ENCODE results near the gene SYNGR3.
A peak's percentile ranks its signal among the peaks of the same experiment; 100 is the strongest.
"Not testable (repeated sequence)": the region's sequence is repeated elsewhere in the genome, so short reads cannot be mapped to it uniquely, and the experiment has no call there.

The SYNGR3 gene

DNA sequence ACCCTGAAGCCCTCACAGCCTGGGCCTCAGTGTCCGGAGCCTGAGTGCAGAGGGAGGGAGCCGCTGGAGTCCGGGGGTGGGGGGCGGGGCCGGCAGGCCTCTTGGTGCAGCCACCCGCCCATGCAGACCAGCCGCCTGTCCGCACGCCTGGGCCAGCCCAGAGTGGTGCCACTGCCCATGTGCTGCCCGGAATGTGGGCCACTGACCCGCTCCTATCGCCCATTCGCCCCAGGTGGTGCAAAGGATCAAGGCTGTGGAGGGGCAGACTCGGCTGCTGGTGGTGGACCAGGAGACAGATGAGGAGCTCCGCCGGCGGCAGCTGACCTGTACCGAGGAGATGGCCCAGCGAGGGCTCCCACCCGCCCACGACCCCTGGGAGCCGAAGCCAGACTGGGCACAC is 39.6 kb downstream of the SYNGR3 start:
- no peak for DNase-seq (ENCODE audit: low spot score)

DNA sequence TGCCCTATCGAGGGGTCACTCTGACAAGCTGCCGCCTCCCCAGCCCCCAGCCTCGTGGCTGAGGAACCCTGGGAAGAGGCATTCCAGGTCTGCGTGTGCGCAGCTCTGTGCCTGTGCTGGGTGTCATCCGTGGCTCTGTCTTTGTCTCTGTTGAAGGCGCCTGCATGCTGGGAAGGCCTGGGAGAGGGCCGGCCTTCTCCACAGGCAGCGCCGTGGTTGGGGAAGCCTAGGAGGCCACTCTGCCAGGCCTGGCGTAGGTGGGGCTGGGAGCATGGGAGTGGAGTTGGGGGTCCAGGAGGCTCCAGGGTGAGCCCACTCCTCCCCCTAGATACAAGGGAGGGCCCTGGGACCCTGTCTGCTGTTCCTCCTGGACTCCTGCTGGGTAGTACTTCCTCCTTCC is 40.3 kb downstream of the SYNGR3 start:
- no peak for DNase-seq (ENCODE audit: low spot score)

DNA sequence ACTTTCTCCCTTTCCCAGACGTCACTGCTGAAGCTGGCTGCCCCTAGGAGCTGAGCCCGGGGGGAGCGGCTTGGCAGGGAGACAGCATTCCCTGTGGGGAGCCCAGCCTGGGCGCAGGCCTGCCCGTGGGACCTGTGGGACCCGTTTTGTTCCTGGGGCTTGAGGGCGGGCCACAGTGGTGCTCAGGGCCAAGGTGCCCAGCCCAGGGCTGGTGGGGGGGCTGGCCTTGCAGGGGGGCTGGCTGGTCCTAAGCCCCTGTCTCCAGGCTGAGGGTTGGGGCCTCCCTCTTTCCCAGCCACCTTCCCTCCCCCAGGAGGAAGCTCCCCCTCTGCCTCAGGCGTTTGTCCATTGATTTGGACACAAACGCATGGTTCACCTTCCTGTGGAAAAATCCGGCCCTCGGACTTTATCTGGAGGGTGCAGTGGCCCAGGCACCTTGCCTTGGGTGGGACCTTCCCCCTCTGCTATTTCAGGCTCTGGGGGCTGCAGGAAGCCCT is 41.4 kb downstream of the SYNGR3 start:
- DNase-seq (ENCODE audit: low spot score) = no peak

DNA sequence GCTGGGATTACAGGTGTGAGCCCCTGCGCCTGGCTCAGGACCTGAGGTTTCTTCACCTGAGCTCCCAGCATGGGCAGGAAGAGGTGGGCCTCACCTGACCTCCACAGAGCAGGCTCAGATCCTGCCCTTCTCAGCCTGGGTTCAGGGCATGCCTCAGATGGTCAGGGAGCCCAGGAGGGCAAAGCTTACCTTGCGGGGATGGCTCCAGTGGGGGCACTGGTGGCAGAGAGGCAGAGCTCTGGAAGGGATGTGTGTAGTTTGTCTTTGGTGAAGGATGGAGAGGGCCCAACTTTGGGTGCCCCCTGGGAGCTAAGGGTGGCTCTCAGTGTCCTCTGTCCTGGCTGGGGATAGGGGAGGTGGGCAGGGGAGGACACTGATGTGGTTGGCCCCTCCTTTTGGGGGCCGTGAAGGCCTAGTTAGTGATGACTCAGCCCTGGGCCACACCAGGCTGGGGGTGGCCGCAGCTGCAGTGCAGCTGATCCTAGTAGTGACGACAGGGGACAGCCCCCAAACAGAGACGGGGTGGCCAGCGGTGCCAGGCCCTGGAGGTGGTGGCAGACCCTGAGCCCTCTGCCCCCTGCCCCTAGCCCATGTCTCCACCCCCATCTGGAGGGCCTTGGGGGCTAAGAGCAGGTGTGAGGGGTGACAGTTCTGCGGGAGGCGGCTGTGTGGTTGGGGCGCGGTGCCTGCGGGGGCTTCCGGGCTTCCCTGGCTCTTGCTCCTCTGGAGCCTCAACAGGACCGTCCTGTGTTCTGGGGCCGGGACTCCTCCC is 42.7 kb downstream of the SYNGR3 start:
- peak; percentile 65 for DNase-seq (ENCODE audit: low spot score)

DNA sequence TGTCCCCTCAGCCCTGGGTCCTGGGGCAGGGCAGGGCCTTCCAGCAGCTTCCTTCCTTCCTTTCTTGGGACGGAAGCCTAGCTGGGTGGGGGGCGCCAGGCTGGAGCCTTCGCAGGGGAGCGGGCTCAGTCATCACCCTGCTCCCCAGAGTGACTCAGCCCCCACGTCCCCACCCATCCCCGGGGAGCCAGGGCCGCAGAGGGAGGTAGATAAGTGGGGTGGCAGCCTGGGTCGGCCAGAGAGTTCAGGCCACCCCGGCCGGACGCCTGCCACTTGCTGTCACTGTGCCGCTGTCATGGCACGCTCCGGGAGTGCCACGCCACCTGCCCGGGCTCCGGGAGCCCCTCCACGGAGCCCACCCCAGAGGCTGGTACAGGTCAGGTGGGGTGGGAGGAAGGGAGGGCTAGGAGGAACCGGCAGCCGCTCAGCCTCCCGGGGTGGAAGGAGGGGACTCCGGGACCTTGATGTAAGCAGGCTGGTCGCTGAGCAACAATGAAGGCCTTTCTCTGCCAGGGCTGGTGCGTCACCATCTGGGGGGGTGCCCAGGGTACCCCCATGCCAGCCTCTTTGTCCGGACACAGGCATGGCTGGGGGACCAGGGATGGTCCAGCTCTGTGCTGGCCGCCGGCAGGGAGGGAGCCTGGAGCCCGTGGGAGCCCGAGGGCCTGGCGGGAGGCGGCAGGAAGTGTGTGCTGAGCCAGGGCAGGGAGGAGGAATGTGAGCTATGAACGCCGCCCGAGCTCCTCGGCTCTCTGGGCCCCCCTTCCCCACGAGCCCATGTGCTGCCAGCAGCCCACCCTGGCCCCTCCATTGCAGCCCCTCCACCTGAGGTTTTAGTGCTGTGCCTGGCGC is 43.5 kb downstream of the SYNGR3 start:
- DNase-seq (ENCODE audit: low spot score) = peak; percentile 94

DNA sequence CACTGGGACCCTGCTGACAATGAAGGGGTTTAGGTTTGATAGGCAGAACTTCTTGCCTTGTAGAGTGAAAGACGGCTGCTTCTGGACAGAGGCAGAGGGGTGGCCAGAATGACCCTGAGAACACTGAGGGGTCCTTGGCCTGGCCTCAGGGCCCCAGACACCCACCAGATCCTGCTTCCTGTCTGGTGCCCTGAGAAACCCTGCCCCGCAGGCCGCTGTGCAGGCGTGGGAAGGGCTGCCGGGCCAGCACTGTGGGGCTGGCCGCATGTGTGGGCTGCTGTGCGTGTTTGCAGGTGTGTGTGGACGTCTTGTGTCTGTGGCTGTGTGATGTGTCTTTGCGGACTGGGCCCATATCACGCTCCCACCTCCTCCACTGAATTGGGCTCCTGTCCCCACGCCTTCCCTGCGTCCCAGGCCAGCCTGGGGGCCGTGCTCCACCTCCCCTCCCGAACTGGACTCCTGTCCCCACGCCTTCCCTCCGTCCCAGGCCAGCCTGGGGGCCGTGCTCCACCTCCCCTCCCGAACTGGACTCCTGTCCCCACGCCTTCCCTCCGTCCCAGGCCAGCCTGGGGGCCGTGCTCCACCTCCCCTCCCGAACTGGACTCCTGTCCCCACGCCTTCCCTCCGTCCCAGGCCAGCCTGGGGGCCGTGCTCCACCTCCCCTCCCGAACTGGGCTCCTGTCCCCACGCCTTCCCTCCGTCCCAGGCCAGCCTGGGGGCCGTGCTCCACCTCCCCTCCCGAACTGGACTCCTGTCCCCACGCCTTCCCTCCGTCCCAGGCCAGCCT is 44.3 kb downstream of the SYNGR3 start:
- DNase-seq (ENCODE audit: low spot score) = not testable (repeated sequence)

DNA sequence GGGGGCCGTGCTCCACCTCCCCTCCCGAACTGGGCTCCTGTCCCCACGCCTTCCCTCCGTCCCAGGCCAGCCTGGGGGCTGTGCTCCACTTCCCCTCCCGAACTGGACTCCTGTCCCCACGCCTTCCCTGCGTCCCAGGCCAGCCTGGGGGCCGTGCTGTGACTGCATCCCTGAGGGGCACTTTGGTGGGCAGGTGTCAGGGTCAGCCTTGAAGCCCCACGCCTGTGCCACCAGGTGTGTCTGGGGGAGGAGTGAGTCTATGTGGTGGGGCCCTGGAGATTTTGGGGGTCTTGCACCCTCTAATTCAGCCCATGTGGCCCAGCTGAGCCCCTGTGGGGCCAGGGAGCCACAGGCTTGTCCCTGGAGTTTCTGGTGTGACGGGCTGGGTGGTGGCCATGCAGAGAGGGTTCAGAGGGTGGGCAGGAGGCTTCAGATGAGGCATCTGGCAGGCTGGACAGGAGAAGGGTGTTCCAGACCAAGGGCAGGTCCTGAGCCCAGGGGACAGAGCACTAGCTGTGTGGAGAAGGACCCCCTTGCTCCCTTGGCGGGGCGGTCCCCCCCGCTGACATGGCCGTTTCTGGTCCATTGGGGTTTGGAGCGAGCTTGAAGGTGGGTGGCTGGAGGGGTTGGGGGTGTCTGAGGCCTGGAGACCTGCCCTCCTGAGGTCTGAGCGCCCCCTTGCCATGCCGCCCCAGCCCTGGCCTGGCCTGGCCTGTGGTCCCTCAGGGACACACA is 45.1 kb downstream of the SYNGR3 start:
- DNase-seq (ENCODE audit: low spot score) = no peak

DNA sequence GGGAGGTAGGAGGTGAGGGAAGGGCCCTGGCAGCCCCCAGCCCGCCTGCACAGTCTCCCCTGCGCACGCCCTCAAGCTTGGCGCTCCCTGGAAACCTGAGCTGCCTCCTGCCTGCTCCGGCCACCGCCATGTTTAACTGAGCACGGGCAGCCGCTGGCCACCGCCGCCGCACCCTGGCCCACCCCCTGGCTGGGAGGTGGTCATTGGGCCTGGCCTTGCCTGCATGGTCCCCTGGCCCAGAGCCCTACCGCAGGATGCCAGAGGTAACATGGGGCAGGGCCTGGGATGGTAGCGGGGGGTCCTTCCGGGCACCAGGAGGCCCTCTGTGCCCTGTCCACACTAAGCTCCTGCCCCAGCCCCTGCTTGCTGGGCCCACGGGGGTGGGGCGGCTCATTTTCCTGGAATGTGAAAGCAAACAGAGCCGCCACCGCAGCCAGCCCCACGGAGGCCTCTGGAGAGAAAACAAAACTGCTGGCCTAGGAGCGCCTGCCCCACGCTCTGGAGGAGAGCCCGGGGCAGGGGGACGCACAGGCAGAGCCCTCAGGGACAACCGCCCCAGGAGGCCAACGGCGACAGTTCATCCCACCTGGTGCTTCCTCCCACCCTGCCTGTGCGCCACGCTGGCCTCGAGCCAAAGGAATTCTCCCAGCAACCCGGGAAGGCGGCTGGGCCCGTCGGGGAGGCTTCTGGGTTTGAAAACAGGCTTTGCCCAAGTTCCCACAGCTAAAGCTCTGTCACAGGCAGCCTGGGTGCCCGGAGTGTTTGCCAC is 45.8 kb downstream of the SYNGR3 start:
- no peak for DNase-seq (ENCODE audit: low spot score)

DNA sequence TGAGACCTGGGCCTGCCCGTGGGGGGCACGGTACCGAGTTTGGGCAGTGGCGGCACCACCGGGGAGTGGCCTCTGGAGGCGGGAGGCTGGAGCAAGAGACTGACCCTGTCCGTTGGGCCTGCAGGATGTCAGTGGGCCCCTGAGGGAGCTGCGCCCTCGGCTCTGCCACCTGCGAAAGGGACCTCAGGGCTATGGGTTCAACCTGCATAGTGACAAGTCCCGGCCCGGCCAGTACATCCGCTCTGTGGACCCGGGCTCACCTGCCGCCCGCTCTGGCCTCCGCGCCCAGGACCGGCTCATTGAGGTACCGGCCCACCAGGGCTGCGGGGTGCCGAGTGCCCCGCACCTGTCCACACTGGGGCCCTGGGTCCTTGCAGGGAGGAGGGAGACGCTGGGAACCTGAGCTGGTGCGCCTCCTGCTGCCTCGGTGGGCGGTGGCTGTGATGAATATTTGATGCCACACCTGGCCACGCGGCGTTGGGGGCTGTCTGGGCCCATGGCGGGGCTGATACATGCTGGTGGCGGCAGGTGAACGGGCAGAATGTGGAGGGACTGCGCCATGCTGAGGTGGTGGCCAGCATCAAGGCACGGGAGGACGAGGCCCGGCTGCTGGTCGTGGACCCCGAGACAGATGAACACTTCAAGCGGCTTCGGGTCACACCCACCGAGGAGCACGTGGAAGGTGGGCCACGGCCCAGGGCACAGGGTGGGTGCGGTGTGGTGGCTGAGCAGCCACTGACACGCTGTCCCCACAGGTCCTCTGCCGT is 46.6 kb downstream of the SYNGR3 start:
- no peak for DNase-seq (ENCODE audit: low spot score)

DNA sequence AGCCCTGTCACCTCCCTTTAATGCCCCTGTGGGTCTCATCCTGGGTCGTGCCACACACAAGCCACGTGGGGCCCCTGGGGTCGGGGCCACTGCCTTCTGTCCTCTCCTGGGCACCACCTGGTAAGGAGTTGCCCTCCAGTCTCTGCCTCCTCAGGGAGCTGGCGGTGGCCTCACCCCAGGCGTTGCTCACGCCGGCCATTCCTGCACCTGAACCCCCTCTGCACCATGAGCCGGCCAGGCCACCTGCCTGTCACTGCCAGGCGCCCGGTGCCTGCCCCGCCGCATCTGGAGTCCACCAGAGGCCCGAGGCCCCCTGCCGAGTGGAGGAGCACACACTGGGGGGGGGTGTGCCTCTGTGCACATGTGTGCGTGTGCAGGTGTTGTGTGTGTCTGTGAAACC is 47.3 kb downstream of the SYNGR3 start:
- no peak for DNase-seq (ENCODE audit: low spot score)

DNA sequence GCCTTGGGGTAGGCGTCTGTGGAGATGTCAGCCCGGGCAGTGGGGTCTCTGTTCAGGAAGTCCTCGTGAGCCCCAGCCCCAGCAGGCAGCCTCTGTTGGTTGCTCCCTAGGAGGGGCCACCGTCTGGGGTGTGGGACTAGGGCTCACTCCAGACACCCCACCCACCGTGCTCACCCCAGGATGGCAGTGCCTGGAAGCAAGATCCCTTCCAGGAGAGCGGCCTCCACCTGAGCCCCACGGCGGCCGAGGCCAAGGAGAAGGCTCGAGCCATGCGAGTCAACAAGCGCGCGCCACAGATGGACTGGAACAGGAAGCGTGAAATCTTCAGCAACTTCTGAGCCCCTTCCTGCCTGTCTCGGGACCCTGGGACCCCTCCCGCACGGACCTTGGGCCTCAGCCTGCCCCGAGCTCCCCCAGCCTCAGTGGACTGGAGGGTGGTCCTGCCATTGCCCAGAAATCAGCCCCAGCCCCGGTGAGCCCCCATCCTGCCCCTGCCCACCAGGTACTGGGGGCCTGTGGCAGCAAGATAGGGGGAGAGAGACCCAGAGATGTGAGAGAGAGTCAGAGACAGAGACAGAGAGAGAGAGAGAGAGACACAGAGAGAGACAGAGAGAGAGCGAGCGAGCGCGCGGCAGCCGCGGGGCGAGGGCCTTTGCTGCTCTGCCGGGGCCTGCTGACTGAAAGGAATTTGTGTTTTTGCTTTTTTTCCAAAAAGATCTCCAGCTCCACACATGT is 48.0 kb downstream of the SYNGR3 start:
- no peak for DNase-seq (ENCODE audit: low spot score)

DNA sequence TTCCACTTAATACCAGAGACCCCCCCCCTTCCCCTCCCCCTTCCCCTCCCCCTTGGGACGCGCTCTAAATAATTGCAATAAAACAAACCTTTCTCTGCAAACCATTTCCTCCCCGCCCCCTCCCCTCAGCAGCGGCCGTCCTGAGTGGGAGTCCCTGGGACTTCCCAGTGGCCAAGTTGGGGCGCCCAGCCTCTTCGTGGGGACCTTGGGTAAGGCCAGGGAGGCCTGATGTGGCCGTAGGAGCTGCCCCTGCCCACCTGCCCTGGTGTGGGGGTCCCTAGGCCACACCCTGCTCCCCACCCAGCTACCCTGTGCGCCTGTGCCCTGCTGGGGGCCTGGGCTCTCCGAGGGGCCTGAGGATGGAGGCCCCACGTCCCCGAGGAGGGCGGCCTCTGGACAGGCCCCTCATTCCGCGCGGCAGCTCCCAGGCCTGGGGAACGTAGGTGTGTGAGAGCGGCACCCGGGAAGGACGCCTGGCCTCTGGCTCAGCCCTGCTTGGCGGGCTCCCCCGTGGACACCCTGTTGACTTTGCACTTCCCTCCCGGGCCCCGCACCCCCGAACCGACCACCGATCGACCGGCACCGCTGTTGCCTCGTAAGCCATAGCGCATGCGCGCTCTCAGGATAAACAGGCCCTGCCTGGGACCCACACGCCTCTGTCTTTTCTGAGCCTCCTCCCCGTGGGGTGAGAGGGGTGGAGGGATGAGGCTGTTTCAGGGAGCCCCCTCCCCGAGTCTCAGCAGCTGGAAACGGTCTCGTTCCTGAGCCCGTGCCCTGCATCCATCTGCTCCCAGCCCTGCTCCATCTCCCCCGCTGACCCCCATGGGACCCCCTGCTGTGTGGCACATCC is 48.8 kb downstream of the SYNGR3 start:
- DNase-seq (ENCODE audit: low spot score) = no peak

DNA sequence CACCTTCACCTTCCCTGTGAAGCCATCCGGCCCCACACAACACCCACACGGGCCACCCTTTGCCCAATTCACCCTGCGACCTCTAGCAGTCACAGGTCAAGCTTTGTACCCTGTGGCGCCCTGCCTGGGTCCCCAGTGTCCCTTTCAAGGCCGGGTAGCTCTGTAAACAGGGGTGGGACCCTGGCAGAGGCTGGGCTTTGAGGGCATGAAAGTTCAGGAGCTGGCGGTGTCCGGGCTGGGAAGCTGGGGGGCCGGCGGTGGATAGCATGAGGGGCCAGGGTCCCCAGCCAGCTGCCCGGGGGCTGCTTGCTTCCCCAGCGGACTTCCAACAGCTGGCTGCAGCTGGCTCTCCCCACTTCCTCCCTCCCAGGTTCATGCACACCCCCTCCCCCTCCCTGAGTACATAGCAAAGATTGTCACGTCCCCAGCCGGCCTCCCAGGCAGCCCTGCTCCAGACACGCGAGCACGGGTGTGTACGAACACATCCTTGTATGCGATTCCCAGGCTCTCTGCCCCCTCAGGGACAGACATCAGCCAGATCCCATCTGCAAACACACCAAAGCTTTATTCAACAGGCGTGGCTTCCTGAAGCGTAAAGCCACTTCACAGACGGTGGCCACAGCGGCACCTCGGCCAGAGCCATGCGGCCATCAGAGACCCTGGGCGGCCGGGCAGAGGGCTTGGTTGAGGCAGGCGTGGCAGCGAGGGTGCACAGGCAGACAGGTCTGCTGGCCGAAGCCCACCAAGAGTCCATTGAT is 49.7 kb downstream of the SYNGR3 start:
- no peak for DNase-seq (ENCODE audit: low spot score)

DNA sequence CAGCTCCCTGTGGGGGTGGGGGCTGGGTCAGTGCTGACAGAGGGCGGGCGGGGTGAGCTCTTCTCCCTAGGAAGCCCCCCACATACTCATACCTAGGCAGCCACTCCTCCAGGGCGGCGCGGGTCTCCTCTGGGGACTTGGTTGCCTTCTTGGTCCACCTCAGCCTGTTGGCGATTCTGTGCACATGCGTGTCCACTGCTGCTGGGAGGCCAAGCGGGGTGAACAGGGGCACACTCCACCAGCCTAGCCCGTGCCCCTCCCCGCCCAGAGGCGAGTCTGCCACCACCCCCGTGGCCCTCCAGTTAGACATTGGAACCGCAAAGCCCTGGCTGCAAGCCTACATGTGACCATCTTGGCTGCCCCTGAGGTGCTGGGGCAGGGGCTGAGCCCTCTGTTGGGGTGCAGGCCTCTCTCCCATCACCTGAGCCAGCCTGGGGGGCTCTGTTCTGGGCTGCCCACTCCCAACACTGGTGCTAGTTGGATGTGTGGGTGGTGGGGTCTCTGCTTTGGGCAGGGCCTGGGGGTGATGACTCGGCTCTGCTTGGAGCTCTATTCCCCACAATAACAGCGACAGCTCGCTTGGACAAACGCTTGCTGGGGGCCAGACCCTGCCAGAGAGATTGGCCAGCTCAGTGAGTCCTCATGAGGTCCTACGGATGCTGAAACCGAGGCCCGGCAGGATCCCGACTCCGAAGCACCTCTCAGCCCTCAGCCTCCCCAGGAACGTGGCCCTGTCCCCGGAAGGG is 50.4 kb downstream of the SYNGR3 start:
- no peak for DNase-seq (ENCODE audit: low spot score)

DNA sequence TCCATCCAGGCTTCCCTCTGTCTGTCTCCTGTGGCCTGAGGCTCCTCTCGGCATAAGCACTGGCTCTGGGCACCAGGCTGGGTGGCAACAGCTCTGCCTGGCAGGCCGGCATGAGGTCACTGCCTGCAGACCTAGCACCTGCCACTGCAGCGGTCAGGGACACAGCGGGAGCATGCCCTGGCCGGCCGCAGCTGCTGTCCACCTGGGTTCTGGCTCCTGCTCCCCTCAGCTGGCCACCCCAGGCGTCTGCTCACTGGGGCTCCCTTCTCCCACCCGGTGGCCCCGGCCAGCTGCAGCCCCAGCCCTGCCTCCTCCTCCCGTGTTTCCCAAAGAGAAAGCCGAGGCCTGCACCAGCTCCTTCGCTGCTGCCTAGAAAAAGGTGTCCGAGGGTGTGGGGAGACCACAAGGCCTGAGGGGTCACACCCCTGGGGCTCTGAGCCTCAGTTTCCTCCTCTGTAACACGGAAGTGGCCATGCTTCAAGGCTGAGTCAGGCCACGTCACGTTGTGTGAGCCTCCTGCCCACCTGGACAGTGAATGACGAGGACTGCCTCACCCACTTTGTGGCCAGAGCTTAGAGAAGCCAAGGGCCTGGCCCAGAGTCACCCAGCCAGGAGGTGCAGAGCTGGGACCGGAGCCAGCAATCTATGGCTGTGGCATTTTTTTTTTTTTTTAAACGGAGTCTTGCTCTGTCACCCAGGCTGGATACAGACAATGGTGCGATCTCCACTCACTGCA is 51.2 kb downstream of the SYNGR3 start:
- DNase-seq (ENCODE audit: low spot score) = no peak

All from putamen (tissue), 1 donor.